NT2/D1 (cell line): ENCODE data around the gene PTPRT.

Source experiments
- SUZ12 ChIP-seq: IDR thresholded peaks from 2 replicates; pipeline ENCODE4 v1.6.1; 2011; ENCODE audit not compliant: insufficient read length, insufficient read depth; ENCODE audit errors: extremely low read depth
- YY1 ChIP-seq: IDR thresholded peaks from 2 replicates; pipeline ENCODE4 v1.6.1; 2011; ENCODE audit not compliant: insufficient read length, insufficient read depth
- ZNF274 ChIP-seq: IDR thresholded peaks from 2 replicates; pipeline ENCODE4 v1.6.1; 2011; ENCODE audit warnings: mild to moderate bottlenecking, low read depth, low read length

DNA sequence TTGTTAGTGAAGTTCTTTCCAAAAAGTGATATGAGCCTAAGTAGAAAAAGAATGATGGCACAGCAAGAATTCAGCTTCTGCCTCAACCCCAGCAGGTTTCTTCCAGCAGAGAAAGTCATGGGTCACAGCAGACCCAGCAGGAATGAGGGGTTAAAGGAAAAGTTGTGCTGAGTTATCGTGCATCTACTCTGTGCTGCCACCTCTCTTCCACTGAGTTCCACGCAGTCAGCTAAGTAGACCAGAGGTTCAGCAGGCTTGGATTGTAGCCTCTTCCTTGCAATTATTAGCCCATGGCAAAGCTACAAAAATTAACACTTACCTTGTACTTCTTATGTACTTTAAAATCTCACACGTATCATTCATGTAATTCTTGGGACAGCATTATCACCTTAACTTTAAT lies 510.8 kb downstream of the PTPRT start:
- TF ChIP-seq SUZ12 (no peak), YY1 (no peak), ZNF274 (no peak)
